ENCODE measurements around the gene TMEM97. TPM values are rescaled to one million over a fixed set of nuclear protein-coding genes. Genes with fewer than 3 reads are reported as not detected.

TMEM97 gene
- total and polyA plus RNA-seq, 9 of the 15 experiments (the other 6 are each of a cell fraction or from before 2014, with no cell fraction given) = 34.6 to 121 (median 76.0) TPM

- TF ChIP-seq KHSRP (IDR thresholded peaks at IDR 0.05) (peak; percentile 93), EZH2 (IDR thresholded peaks at IDR 0.05; ENCODE audit: borderline replicate concordance, low read depth, low read length) (no peak), ZNF561 (CRISPR knock-in tag; conservative IDR thresholded peaks at IDR 0.05) (no peak), ZFP91 (CRISPR knock-in tag; IDR thresholded peaks at IDR 0.05) (no peak), ZNF140 (CRISPR knock-in tag; IDR thresholded peaks at IDR 0.05) (no peak), ZC3H4 (CRISPR knock-in tag; IDR thresholded peaks at IDR 0.05; ENCODE audit: borderline replicate concordance) (no peak), SRF (CRISPR knock-in tag; IDR thresholded peaks at IDR 0.05) (peak in 1 of 2 experiments; percentile 23; a peak in 1 of 4 replicates), ZNF76 (CRISPR knock-in tag; IDR thresholded peaks at IDR 0.05; ENCODE audit: borderline replicate concordance) (peak; percentile 93; the same call in 1 of the 2 replicates), TOE1 (IDR thresholded peaks at IDR 0.05; ENCODE audit: borderline replicate concordance) (no peak; the same call in 1 of the 2 replicates), TOE1 (CRISPR knock-in tag; IDR thresholded peaks at IDR 0.05; ENCODE audit: borderline replicate concordance, low read depth) (no peak), ZNF668 (CRISPR knock-in tag; IDR thresholded peaks at IDR 0.05) (no peak), POU5F1 (IDR thresholded peaks at IDR 0.05; ENCODE audit: borderline replicate concordance, low read depth, low read length, partially characterized antibody) (peak; percentile 92), BRCA1 (IDR thresholded peaks at IDR 0.05) (no peak), BRCA1 (CRISPR knock-in tag; IDR thresholded peaks at IDR 0.05) (no peak), NKRF (IDR thresholded peaks at IDR 0.05; ENCODE audit: borderline replicate concordance) (peak; percentile 62), NFRKB (IDR thresholded peaks at IDR 0.05; ENCODE audit: low read depth) (no peak), POLR2B (IDR thresholded peaks at IDR 0.05; ENCODE audit: low read depth, partially characterized antibody) (peak; percentile 53), HBP1 (CRISPR knock-in tag; IDR thresholded peaks at IDR 0.05) (no peak), GABPB2 (CRISPR knock-in tag; conservative IDR thresholded peaks at IDR 0.05) (no peak), DPF2 (IDR thresholded peaks at IDR 0.05) (no peak; the same call in 1 of the 2 replicates), RAD21 (CRISPR knock-in tag; conservative IDR thresholded peaks at IDR 0.05 in 1 of 2, IDR thresholded peaks at IDR 0.05 in 1 of 2) (peak in 1 of 2 experiments; percentile 16; a peak in 1 of 4 replicates), SPI1 (IDR thresholded peaks at IDR 0.05; ENCODE audit: borderline replicate concordance, low read depth, low read length) (no peak), CCAR2 (IDR thresholded peaks at IDR 0.05; ENCODE audit: low read depth, low read length) (no peak)
Observed at GRCh38 chr17:28335201-28335958, 16.4 kb downstream of the TMEM97 start, which contains the start of the genes IFT20 and TNFAIP1 (continued).

Measured in K562 (cell line).